Measurements from ENCODE around the gene EVA1C. TPM values are rescaled to one million over a fixed set of nuclear protein-coding genes. Genes with fewer than 3 reads are reported as not detected.

The EVA1C gene
- polyA plus RNA-seq, 1 donor from 2014 or later: 2.1 TPM

- no peak overlapping the region for H2AFZ ChIP-seq (ENCODE audit: low read depth, low read length)
- H3K9ac ChIP-seq (ENCODE audit: low read length): no peak overlapping the region
- TF ChIP-seq TAF1 (IDR thresholded peaks at IDR 0.05; ENCODE audit: low read depth) (no peak), POLR2AphosphoS5 (IDR thresholded peaks at IDR 0.05) (no peak), EP300 (conservative IDR thresholded peaks at IDR 0.05; ENCODE audit: poor library complexity, severe bottlenecking) (no peak), SMC3 (conservative IDR thresholded peaks at IDR 0.05; ENCODE audit: poor library complexity) (no peak), REST (IDR thresholded peaks at IDR 0.05; ENCODE audit: borderline replicate concordance) (no peak), MXI1 (conservative IDR thresholded peaks at IDR 0.05; ENCODE audit: poor library complexity, severe bottlenecking) (no peak), CTCF (IDR thresholded peaks at IDR 0.05; ENCODE audit: poor library complexity, severe bottlenecking) (no peak), EZH2 (IDR thresholded peaks at IDR 0.05; ENCODE audit: borderline replicate concordance, insufficient read depth, low read length, poor library complexity, severe bottlenecking) (no peak), RAD21 (conservative IDR thresholded peaks at IDR 0.05) (no peak)
- no peaks in the 10 kb centered on the region for H3F3A ChIP-seq (ENCODE audit: insufficient read depth, low read length, poor library complexity, severe bottlenecking)
- no peaks in the 10 kb centered on the region for H3K9me2 ChIP-seq (ENCODE audit: insufficient read depth, low read length)
- no peaks in the 10 kb centered on the region for H3K27me3 ChIP-seq (ENCODE audit: insufficient read depth, low read depth, low read length)
- H4K20me1 ChIP-seq (ENCODE audit: insufficient read depth): no peaks in the 10 kb centered on the region
- no peaks in the 10 kb centered on the region for H3K79me2 ChIP-seq (replicated peaks; ENCODE audit: insufficient read depth, low read length)
- H3K36me3 ChIP-seq (ENCODE audit: insufficient read depth, low read length): no peaks in the 10 kb centered on the region
- no peak overlapping the region for H3K4me3 ChIP-seq (ENCODE audit: low read length)
- peaks cover 5% of the 10 kb centered on the region for H3K9me3 ChIP-seq (ENCODE audit: low read length)
- no peak overlapping the region for H3K4me2 ChIP-seq (ENCODE audit: low read length)
- H3K27ac ChIP-seq (ENCODE audit: low read length): no peak overlapping the region
Observed at GRCh38 chr21:32425628-32426027, 13.1 kb downstream of the EVA1C start.

- no peak overlapping the region for H2AFZ ChIP-seq (ENCODE audit: low read depth, low read length)
- H3K79me2 ChIP-seq (replicated peaks; ENCODE audit: insufficient read depth, low read length): no peaks in the 10 kb centered on the region
- H3K27me3 ChIP-seq (ENCODE audit: insufficient read depth, low read depth, low read length): no peaks in the 10 kb centered on the region
- no peak overlapping the region for H3K27ac ChIP-seq (ENCODE audit: low read length)
- no peak overlapping the region for H3K4me3 ChIP-seq (ENCODE audit: low read length)
- no peaks in the 10 kb centered on the region for H3K36me3 ChIP-seq (ENCODE audit: insufficient read depth, low read length)
- H3F3A ChIP-seq (ENCODE audit: insufficient read depth, low read length, poor library complexity, severe bottlenecking): no peaks in the 10 kb centered on the region
- H4K20me1 ChIP-seq (ENCODE audit: insufficient read depth): no peaks in the 10 kb centered on the region
- no peaks in the 10 kb centered on the region for H3K9me2 ChIP-seq (ENCODE audit: insufficient read depth, low read length)
- no peak overlapping the region for H3K9ac ChIP-seq (ENCODE audit: low read length)
- H3K9me3 ChIP-seq (ENCODE audit: low read length): peaks cover 5% of the 10 kb centered on the region
- no peak overlapping the region for H3K4me2 ChIP-seq (ENCODE audit: low read length)
- TF ChIP-seq MXI1 (conservative IDR thresholded peaks at IDR 0.05; ENCODE audit: poor library complexity, severe bottlenecking) (no peak), SMC3 (conservative IDR thresholded peaks at IDR 0.05; ENCODE audit: poor library complexity) (no peak), POLR2AphosphoS5 (IDR thresholded peaks at IDR 0.05) (no peak), TAF1 (IDR thresholded peaks at IDR 0.05; ENCODE audit: low read depth) (no peak), REST (IDR thresholded peaks at IDR 0.05; ENCODE audit: borderline replicate concordance) (no peak)
Observed at GRCh38 chr21:32426066-32426465, 13.6 kb downstream of the EVA1C start.
